Stimulated activated CD8-positive, alpha-beta memory T cell treated with anti-CD3 and anti-CD28 coated beads, Interleukin-4, amount 100 ng/mL, for 4 hours (primary cell): ENCODE measurements around the gene FBXW11.

Experiments used
- DNase-seq, 2 donors: peaks; one replicate each; pipeline ENCODE4 v3.0.0-alpha.2; 2020; ENCODE audit warnings: low read depth in 2 of 2, low spot score in 1 of 2

The FBXW11 gene

DNA sequence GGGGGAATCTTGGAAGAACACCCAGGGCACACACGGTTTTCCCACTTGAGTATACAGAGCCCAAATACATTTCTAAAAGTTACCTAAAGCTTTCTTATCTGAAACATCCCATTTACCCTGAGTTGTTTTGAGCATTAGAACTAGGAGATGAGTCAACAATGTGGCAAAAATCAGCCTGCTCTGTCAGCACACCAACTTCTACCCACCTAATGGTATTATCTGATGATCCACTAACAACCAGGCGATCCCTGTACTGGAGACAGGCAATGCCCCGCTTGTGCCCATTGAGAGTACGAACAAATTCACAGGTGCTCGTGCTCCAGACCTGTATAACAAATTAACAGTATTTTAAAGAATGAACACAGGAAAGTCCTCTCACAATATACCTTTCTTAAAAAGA is 133.8 kb downstream of the FBXW11 start:
- no peak for DNase-seq

DNA sequence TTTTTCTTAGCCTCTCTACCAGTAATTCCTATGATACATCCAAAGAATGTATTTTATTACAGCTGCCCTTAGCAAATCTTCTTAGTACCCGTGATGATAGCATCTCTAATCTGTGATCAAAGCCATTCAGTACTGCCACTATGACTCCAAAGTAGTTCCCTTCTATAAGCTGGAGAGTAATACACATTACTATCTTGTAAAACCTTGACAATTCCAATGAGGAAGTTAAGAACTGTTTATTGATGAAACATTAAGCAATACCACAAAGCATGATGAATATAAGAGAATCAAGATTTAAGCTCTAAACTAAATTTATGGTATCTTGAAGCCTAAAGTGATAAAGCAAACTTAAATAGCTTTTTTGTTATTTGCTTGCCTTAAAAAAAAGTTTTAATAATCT is 134.7 kb downstream of the FBXW11 start:
- DNase-seq, result no peak

DNA sequence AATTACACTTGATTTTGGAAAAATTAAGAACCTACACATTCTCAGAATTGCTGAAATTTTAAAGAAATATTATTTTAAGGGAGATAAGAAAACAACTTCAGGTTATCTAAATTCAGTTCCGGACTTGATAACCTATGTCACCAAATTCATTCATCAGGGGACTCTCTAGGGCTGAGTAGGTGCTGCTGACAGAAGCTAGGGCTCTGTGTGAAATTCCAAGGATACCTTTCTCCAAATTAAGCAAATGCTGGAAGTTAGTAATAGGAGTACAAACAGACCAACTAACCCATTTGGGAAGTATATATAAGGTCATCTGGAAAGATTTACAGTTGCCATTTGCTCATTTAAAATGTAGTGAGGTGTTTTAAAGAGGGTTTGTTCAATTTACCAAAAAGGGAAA is 136.5 kb downstream of the FBXW11 start:
- no peak for DNase-seq

DNA sequence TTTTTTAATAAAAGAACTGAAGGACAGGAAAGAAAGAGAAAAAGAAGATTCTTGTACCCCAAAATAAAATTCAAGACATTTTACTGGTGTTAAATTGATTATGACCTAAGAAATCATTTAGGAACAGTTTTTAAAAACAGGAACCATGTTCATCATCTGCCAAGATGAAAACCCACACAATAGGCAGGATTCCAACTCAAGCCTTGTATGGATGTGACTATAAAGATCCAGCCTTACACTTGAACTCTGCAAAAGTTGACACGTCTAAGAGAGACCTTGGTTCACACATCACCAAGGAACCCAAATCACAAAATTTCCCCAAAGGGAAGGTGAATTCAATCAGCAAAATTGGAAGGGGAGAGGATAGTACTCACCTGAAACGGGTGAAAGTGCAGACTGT is 138.2 kb downstream of the FBXW11 start:
- no peak for DNase-seq

DNA sequence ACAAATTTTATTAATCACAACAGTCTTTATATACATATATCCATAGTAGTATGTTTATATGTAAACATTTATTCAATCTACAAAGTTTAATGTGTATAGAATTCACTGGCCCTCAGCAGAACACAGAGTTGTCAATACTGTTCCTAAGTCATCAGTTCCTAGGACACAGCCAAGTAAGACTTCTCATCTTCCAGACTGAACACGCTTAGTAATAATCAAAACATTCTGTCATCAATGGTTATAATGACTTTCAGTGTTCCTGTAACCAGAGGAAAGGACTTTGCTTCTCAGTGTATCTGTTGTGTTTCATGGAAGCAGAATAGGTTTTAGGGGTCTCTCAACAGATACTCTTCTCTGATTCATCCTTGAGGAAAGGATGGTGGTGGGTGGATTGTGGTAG is 138.7 kb downstream of the FBXW11 start:
- DNase-seq, result no peak

DNA sequence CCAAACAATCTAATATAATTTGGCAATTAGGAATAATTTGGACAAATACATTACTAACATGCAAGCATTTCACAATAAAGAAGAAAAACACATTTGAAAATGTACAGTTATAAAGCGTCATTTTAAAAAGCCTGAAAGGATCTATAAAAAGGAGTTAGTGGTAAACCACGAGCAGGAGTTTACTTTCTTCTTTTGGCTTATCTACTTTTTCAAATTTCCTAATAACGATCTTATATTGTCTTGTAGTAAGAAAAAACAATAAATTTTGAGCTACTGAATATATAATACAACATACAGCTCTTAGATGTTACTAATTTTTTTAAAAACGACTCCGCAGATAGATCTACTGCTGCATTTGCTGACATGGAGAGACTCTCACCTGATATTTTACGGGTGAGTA is 141.0 kb downstream of the FBXW11 start:
- DNase-seq, result no peak

DNA sequence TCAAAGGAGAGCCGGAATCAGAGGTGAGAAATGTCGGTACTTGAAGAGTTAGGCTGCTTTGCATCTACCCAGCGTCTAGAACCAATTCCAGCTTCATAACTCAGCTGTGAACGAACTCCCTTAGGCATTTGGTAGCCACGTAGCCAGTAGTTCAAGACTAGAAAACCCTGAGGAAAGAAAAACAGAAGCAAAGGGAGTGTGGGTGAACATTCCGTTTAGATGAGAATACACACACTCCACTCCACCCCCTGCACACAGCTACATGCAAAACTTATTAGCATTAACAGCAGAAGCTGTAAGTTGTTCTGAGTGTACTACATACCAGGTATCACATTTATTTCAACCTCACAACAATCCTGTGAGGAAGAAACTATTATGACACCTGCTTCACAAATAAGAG is 142.5 kb downstream of the FBXW11 start:
- DNase-seq, result no peak

DNA sequence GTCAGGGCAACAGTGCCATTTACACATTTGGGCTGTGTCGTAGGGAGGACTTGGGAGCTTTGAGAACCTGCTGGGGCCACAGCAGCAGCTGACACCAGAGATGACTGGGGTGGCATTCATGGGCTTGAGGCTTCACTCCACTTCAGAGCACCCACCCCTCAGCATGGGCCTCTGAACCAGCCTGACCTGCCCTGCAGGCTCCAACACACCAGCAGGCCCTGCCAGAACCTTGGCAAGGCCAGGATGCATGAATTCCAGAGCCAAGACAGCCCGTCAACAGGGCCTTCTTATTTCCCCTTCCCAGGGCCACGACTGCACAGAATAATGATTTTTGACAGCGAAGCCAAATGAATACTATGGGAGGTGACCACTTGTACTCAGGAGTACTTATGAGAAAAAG is 143.8 kb downstream of the FBXW11 start:
- no peak for DNase-seq

DNA sequence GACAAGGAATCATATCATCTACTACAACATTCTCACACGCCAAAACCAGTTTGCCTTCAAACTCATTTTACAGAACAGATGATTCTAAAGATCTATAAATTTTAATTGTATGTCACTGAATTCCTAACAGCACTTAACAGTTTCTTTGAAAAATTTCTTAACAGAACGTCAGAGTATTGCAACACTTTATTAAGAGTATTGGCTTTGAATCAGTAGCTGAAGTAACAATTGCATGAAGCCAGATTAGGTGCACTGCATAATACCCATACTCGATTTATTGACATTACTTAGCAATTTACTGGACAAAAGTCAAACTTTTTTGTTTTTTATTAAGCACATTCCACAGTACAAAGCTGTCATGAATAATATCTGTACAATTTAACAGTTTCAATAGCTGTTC is 145.1 kb downstream of the FBXW11 start:
- DNase-seq, result no peak

DNA sequence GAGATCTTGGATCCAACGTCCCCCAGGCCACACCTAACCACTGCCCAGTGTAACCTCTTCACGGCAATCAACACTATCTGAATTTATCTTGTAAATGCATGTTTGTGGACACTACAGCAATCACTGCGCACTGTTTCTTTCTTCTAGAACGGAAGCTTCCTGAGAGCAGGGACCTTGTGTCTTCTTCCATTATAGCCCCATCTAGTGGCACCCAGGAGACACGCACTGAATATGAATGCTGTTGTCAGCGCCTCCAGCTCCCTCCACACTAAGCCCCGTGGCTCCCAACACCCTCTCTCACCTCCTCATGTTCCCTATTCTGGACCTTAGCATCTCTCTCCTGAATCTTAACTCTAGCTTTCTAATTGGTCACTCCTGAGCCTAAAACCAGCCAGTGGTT is 148.1 kb downstream of the FBXW11 start:
- no peak for DNase-seq

DNA sequence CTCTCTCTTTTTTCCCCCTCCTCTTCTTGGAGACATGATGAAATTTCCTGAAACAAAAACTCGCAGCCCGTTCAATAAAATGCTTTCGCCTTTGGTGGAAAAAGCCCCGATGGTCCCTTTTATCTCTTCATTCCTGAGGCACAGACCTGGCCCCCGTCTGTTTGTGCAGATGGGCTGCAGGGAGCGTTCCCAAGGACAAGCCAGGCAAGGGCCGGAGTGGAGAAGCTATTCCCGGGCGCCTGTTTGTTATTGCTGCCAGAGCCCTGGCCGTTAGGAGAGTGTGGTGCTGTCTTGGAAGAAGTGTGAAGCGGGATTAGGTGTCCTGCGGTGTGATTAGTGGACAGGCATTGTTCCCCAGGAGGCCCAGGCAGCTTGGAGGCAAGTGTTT is 149.0 kb downstream of the FBXW11 start:
- no peak for DNase-seq

DNA sequence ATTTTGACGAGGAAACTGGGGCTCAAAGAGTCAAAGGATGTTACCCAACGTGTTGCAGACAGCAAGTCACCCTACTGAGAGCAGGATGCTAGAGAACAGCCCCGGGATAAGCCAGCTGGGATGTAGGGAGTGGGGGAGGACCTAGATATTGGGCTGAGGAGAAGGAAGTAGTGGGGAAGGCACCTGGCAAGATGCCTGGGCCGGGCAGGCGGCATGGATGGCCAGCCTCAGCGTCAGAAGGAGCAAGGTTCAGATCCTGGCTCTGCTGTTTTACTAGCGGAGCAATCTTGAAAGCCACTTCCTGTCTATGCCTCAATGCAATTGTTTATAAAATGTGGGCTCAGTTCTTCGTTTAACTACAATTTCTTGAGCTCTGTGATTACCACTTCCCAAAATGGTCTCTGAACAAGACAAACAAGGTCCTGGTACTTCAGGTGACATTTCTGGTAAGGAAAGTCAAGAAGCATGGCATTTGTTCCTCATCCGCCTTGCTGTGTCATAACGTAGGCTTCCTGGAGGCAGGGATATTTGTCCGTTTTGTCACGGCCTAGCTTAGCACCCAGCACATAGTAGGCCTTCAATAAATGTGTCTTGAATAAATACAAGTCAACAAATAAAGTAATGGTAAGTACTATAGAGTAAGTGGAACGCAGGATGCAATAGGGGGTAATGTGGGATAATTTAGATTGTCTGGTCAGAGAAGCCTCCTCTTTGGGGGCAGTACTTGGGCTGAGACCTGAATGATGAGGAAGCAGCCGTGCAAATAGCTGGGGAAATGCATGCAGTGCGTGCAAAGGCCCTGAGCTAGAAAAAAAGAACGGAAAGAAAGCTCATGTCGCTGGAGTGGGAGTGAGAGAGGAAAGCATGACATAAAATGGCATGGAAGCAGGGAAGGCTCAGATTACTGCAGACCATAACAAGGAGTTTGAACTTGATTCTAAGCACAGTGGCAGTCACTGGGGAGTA is 150.4 kb downstream of the FBXW11 start:
- DNase-seq, result no peak

DNA sequence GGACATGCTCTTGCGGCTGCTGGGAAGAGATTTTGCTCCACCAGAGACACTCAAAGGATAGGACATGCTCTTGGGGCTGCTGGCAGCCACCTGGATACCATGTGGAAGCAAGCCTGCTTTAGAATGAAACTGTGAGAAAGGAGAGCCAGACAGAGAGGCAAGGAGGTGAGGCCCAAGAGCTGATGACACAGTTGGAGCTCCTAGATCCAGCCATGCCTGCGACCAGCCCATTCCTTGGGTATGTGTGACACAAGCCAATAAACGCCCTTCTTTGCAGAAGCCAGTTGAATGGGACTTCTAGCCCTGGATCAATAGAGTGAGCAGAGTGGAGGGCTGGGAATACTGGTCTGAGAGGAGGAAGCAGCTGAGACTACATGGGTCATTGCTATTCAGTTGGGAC is 151.2 kb downstream of the FBXW11 start:
- DNase-seq, result no peak

DNA sequence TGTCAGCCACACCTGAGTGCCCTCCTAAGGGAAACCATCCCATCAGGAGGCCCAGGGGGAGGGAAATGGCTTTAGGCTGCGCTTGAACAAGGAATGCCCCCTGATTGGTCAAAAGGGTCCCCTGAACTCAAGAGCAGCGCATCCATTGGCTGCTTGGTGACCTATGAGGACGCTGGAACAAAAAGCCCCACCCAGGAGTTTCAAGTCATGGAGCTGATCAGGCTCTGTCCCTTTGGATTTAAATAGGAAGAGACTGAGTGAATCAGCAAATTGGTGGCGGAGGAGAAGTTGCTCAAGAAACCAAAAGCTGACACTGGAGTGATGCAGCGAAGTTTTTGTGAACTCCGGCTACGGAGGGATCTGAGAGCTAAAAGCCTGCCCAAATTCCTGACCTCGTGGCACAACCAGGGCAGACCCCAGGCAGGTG is 154.2 kb downstream of the FBXW11 start:
- no peak for DNase-seq

DNA sequence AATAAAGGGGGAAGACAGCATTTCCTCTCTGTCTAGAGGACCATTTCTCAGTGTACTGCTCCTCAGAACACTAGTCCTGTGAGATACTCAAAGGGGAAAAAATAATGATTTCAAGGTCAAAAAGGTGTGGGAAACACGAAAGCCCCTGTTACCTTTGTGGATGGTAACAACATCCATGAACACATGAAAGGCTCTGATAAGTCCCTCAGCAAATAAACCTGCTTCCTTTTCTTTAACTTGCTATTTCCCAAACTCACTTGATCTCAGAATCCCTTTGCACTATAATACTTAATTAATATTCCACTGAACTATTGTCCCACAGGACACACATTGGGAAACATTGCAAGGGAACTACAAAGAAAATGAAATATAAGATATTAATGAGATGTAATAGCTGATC is 155.2 kb downstream of the FBXW11 start:
- no peak for DNase-seq

DNA sequence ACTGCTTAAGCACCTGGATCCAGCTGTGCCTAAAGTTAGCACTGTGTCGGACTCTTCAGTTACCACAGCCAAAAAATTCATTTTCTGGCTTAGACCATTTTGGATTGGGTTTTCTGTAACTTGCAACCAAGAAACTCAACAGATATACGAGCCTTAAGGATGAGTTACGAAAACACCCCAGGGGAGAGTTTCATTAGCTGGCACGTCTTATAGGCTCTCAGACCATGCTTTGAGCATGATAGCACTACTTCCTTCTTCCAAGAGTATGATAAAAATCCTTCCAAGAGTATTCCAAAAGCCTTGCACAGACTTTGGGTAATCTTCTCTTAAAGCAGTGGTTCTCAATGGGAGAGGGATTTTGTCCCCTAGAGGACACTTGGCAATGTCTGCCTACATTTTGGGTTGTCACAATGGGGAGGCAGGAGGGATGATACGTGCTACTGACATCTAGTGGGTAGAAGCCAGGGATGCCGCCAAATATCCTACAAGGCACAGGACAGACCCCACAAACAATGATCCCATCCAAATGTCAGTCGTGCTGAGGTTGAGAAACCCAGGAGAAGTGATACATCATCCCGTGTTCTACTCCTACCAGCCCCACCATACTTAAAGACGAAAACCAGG is 156.0 kb downstream of the FBXW11 start:
- no peak for DNase-seq

DNA sequence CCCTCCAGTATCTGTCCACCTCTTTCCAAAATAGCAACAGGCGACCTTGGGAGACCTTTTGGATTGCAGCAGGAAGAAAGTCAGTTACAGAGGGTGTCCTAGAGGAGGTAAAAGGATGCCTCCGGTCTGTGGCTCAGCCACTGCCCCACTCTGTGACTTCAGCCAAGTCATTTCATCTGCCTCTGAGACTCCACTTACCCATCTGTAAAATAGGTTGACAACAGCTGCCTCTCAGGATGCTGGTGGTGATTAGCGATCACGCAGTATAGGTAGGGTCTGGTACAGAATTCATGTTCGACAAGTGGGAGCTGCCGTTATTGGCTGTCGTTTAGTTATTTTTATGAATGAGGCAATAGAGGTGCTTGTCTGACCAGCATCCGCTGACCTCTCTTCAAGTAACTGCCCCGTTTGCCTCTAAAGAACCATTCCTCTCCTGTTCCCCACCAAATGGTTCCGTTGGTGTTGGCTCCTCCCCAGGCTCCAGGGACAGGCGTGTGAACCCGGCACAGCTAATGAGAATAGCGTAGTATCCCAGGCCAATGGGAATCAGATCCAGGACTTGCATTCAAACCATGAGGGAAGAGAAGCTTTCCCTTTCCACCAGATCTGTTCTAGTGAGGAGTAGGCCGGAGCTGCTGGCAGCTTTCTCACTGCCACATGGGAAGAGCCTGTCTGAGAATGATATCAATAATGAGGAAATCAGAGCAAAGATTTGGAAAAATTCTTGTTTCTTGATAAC is 156.7 kb downstream of the FBXW11 start:
- DNase-seq, result no peak

DNA sequence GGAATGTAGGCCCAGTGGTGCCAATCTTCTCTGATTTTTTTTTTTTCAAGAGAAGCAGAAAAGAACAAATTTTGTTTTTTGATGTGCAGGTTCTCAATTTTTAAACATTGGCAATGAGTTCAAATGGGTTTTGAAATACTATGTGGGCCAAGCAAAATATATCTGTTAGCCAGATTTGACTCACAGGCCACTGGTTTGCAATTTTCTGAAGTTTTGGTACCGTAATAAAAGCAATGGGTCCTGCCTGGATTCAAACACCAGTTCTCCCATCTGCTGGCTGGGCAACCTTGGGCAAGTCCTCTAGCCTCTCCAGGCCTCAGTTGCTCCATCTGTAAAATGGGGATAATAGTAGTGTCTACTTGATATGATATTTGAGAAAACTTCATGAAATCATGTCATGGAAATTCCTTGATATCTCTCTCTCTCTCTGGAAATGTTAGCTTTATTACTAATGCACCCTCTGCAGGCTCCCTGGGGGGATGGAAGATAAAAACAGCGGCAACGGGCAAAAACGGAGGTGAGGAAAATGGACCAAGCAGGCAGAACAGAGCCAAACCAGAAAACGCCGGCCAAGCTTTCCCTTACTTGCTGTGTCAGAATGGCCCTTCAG is 157.4 kb downstream of the FBXW11 start:
- DNase-seq, result no peak

DNA sequence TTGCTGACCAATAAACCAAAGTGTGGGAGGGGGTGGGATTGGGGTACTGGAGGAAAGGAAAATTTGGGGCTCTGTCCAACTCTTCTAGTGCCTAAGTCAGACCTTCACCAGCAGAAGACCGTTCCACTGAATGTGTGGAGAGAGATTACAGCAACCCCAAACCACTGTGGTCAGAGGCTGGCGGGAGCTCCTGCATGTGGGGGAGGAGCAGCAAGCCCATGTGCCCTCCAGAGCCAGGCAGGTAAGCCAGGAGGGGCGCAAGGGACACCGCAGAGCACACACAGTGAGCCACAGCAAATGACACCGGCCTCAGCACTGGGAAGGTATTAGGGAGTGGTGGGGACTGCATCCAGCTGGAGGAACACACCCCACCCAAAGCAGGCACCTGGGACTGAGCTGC is 158.0 kb downstream of the FBXW11 start:
- no peak for DNase-seq

DNA sequence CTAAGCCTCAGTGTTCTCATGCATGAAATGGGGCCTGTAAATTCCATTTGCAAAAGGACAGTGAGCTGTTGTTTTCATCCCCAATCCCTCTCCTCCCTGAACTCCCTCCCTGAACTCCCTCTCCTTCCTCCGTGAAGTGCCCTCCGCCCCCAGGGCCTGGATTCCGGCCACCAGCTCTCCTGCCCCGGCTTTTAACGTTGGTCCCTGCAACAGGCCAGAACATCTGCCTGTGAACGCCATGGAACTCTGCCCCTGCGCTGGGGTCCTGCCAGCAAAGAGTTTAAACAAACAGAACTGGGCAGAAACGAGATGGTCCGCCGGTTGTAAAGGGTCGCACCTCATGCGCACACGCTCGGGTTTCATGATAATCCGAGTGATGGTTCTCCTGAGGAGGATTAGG is 158.4 kb downstream of the FBXW11 start:
- no peak for DNase-seq

DNA sequence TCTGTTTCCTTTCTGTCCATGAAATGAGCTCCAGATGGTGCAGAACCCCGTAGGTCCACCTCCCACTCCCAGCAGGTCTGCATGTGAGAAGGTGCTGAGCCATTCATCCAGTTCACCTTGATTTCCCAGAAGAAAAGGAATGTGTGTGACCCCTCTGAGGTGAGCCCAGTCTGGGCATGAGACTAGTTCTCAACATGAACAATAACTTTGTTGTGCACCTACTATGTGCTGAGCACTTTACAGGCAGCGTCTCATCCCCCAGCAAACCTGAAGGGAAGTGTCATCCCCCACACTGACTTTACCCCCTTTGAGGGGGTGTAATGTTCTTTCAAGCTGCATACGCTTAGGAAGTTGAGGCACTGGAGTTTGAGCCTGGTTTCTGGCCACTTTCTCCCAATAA is 159.4 kb downstream of the FBXW11 start:
- DNase-seq, result no peak

DNA sequence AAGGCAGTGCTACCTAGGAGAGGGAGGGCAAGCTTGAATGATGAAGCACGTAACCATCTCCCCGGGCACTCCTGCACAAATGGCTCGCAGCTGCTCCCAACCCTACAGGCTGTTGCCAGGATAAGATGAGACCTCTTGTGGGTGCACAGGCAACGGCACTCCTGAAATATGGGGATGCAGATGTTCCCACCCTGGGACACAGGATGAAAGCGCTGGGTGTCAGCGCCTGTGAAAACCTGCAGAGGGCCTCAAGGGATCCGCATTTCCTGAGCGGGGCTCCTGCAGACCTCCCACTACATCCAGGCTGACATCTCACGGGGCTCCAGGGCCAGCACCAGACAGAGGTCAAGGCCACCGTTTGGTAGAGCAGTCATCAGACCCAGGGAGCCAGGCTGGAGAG is 160.1 kb downstream of the FBXW11 start:
- no peak for DNase-seq
